Suprapubic skin (tissue), 4 donors: ENCODE measurements around the gene KCNH6.

Experiments used
- CTCF ChIP-seq, 2 donors: fragments of 200-600 bp in 1 of 2; fragments of 450-650 bp in 1 of 2; sonication (generic) in 1 of 2; IDR thresholded peaks; one replicate each; pipeline ENCODE4 v1.5.1; 2016 to 2019; ENCODE audit warnings: antibody characterized with exemption in 2 of 2, mild to moderate bottlenecking in 1 of 2, moderate library complexity in 1 of 2
- POLR2A ChIP-seq, 2 donors: fragments of 450-650 bp; IDR thresholded peaks; one replicate each; pipeline ENCODE4 v1.6.1; 2017; ENCODE audit warnings: antibody characterized with exemption in 2 of 2, mild to moderate bottlenecking in 2 of 2, moderate library complexity in 2 of 2
- POLR2AphosphoS5 ChIP-seq, 3 donors: sonication (generic); formaldehyde crosslinking; IDR thresholded peaks; one replicate each; pipeline ENCODE4 v1.6.1; 2017; ENCODE audit warnings: antibody characterized with exemption in 3 of 3

- no peak for TF ChIP-seq CTCF (IDR thresholded peaks at IDR 0.05)
- TF ChIP-seq POLR2AphosphoS5 (IDR thresholded peaks at IDR 0.05): no peak
- no peak for TF ChIP-seq POLR2A (IDR thresholded peaks at IDR 0.05)
Observed at GRCh38 chr17:63482509-63482908, 40.6 kb upstream of the KCNH6 start.
